NCI-H1092 treated with DMSO at 0.1 percent for 48 hours (cell line): ENCODE results near the gene SEC14L5.
"Not testable (repeated sequence)": the region's sequence is repeated elsewhere in the genome, so short reads cannot be mapped to it uniquely, and the experiment has no call there.

Experiments
- DNase-seq: peaks from one replicate; lab custom pipeline; 2025; lab: John Stamatoyannopoulos, UW

SEC14L5 gene

DNA sequence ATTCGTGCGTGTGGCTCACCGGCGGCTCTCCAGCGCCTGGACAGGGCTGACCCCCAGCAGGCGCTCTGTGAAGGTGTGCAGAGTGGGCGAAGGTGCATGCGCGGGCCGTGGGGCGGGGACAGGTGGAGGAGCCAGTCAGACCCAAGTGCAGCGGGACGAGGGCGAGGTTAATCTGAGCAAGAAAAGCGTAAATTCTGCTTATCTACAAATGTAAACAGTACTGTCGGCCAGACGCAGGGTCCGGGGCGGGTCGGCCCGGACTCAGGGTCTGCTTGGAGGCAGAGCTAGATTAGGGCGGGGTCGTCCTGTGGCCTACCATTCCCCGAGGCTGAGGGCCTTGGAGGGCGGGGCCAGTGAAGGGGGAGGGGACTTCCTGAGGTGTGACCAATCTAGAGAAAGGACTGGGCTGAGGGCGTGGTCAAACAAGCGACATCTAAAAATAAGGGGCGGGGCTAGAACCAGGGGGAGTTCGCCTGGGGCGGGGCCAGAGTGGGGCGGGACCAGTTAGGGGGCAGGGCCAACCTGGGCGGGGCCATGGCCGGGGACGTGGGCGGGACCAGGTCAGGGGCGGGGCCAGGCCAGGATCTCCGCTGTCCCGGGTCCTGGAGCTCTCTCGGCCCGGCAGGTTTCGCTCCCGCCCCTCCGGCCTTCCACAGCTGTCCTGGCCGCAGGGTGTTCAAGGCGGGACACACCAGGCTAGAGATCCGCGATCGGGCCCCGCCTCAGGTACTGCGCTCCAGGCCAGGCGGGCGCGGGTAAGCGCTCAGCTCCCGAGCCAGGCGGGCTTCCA, at the start of gene SEC14L5:
Gene SEC14L5, plus strand, starts transcription at position 611 of the 790 bp plus-strand sequence. CDS start 994 bp downstream, outside the sequence.
- DNase-seq, result peak; percentile 86

DNA sequence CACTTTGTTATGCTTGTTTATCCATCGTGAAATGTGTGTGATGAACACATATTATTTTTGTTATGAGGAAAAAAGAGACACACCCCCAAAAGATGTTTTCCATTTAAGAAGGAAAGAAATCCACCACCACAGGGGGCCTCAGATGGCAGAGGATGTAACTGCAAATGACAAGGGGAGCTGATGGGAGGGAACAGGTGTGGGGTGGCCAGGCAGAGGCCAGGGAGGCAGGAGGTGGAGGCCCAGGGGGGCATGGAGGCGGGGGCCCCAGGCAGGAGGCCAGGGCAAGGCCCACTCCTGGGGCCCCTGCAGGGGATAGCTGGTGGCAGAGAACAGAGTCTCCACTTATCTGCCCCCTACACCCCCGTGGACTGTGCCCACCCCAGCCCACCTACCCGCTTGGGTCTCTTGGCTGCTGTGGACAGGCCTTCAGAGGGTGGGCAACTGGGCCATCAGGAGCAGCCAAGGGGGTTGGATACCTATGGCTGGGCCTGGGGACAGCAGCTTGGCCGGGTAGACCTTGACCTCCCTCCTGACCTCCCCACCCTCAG, 49.2 kb upstream of the SEC14L5 start:
- no peak for DNase-seq

GRCh38 chr16:4909825-4910224, 48.3 kb upstream of the SEC14L5 start:
- DNase-seq, result no peak

DNA sequence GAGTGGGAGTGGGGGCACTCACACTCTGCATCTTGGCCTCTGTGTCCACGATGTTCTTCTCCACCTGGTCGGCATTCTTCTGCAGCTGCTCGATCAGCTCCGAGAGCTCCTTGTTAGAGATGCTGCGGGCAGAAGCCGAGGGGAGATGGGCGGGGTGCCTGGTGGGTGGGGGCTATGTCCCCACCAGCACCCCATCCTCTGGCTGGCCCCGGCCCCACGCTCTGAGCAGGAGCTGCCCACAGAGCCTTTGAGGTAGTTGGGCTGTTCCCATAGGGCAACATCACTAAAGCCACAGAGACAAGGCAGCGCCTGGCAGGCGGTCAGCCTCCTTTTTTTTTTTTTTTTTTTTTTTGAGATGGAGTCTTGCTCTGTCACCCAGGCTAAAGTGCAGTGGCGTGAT, 47.3 kb upstream of the SEC14L5 start:
- no peak for DNase-seq

- no peak for DNase-seq
These were observed 46.2 kb upstream of the SEC14L5 start for GRCh38 chr16:4911970-4912386.

DNA sequence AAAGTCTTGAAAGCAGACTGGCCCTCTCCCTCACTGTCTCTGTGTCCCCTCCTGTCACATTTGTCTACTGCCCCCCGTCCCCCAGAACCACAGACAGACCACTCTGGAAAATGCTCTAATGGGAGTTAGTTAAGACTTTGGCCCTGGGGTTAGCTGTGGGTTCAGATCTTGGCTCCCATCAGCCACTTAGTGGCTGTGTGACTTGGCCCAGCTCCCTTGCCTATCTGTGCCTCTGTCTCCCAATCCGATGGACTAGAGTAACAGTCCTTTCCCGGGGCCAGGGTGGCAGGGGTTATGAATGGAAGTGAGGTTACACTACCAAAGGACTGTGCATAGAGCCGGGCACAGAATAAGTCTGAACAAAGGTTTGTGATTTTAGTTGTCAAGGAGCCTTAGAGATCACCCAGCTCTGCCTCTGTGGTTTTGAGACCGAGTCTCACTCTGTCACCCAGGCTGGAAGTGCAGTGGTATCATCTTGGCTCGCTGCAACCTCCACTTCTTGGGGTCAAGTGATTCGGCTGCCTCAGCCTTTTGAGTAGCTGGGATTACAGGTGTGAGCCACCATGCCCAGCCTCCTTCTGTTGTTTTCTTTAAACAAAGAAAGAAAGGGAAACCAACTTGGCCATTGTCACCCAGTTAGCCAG, 44.9 kb upstream of the SEC14L5 start:
- no peak for DNase-seq

DNA sequence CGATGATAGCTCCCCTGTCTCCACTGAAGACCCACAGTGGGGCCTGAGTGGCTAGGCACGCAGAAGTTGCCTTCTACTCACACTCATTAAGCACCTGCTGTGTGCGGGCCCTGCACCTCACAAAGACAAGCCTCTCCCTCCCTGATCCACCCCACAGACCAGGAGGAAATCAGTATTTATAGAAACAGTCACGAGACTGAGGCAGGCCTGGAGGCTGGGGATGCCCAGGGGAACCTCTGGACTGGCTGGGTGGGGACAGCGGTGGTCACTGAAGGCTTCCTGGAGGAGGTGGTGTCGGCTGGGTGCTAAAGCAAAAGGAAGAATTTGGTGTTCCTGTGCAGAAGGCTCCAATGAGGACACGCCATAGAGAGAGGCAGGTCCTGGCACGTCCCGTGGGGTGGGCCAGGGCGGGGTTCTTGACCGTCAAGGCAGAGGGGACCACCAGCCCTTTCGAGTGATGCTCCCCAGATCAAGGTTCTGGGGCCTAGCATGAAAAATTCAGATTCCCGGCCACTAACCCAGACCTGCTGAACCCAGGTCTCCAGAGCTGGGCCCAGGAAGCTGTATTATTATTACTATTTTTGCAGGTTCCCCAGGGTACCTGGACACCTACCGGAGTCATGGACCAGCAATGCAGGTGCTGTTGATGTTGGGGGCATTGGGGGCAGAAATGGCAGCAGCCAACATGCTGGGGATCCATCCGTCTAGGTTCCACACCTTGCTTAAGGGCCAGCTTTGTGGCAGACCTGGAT, 44.2 kb upstream of the SEC14L5 start:
- no peak for DNase-seq

GRCh38 chr16:4914528-4915225, 43.5 kb upstream of the SEC14L5 start:
- DNase-seq, result no peak

DNA sequence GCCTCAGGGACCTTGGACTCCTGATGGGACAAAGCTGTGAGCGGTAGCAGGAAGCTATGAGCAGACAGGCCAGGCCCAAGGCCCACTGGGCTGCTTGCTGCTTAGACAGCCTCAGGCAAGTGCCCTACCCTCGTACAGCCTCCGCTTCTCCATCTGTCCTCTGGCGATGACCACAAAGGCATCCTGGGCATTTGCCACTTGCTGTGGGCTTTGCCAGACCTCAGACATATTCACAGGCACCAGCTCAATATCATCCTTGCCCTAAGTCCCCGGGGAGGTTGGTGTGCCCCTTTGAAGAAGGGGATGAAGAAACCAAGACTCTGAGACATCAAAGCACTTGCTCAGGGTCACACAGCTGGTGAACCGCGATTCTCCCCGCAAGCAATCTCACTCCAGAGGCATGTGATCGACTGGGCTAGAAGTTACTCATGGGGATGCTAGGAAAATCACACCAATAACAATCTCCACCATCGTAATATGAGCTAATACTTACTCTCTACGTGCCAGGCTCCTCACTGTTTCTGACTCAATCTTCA, 42.8 kb upstream of the SEC14L5 start:
- DNase-seq, result no peak

GRCh38 chr16:4917117-4917516, 41.0 kb upstream of the SEC14L5 start:
- no peak for DNase-seq

DNA sequence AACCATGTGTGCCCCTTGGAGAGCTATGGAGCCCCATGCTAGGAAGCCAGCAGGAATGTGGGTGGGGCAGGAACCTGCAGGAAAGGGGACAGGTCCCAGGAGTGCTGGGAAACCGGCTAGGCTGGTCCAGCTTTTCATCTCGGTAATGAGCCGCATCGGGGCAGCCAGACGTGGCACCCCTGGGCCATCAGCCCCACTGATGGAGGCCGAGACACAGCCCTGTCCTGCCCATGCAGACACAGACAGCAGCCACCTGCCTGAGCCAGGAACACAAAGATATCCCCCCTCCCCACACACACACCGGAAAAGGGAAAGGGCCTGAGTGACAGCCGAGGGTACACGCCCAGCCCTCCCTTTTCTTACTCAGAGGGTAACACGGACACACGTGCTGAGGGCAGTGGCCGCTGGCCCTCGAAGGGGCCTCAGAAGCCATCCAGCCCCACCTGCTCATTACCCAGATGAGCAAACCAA, 39.3 kb upstream of the SEC14L5 start:
- no peak for DNase-seq

- no peak for DNase-seq
These were observed 37.3 kb upstream of the SEC14L5 start for GRCh38 chr16:4920826-4921225.

GRCh38 chr16:4922721-4923342, 35.3 kb upstream of the SEC14L5 start:
- DNase-seq, result no peak

DNA sequence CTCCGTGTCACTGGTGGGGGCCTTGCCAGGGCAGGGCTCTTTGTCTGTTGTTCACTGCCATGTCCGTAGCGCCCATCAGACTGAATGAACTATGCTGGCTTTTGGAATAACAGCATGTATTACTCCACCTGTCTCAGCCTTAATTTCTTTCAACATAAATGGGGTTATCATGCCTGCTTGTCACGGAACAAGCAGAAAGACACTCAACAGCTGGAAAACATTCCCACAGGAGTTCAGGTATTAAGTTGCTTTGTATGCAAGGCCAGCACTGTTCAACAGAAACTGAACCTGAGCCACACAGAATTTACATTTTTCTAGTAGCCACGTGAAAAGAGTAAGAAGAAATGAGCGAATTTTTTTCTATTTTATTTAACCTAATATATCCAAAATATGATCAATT, 34.3 kb upstream of the SEC14L5 start:
- no peak for DNase-seq

DNA sequence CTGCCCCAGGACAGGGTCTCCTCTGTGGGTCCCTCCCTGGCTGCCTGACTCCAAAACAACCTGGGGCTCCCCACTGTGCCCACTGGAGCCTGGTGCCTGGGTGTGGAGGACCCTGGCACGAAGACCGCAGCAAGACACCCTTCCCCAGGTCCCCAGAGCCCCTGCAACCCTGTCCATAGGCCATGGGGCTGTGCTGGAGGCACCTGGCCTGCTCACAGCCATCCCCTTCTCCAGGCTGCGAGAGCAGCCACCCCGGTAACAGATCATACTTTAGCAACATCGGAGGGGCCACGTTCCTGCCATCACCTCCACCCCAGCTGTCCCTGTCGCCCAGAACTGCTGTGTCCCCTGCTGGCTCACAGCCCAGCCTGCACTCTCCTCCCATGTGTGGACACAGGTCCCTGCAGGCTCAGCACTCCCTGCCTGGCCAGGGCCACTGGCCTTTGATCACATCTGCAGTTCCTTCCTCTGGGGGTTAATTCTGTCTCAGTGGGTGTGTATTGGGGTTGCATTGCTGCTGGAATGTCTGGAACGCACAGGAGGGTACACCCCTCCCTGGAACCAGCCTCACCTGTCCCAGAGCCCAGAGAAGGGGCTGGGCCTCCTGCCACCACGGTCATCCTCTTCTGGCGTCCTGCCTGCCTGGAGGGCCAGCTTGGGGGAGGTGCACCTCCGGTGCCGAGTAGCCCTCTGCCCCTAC, 33.4 kb upstream of the SEC14L5 start:
- no peak for DNase-seq

- DNase-seq, result no peak
These were observed 32.9 kb upstream of the SEC14L5 start for GRCh38 chr16:4925293-4925607.

GRCh38 chr16:4925791-4926190, 32.3 kb upstream of the SEC14L5 start:
- DNase-seq, result no peak

- DNase-seq, result no peak
These were observed 31.2 kb upstream of the SEC14L5 start for GRCh38 chr16:4926928-4927327.

DNA sequence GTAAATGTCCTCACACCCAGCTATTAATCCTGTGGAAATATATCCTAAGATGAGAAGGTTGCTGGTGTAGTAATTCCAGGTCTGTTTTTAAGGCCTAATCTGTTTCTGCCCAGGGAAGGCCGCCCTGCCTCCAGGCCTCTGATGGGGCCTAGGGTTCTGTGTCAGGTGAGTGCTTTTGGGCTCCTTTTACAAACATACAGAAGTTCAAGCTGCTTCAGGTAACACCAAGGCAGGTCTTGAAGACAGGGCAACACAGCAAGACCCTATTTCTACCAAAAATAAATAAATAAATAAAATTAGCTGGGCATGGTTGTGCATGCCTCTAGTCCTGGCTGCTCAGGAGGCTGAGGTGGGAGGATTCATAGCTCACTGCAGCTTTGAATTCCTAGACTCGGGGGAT, 30.5 kb upstream of the SEC14L5 start:
- no peak for DNase-seq

DNA sequence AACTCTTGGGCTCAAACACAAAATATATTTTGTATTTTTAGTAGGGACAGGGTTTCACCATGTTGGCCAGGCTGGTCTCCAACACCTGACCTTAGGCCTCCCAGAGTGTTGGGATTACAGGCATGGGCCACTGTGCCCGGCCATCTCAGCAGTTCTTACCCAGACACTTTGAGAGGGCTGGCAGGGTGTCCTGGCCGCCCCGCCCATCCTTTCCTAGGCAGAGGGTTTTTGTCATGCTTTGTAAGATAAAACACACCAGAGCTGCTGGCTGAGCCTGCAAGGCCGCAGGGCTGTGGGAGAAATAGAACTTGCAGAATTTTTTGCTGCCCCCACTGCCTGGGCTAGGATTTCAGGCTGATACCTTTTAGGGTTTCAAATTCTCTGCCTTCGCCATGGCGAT, 29.9 kb upstream of the SEC14L5 start:
- no peak for DNase-seq

DNA sequence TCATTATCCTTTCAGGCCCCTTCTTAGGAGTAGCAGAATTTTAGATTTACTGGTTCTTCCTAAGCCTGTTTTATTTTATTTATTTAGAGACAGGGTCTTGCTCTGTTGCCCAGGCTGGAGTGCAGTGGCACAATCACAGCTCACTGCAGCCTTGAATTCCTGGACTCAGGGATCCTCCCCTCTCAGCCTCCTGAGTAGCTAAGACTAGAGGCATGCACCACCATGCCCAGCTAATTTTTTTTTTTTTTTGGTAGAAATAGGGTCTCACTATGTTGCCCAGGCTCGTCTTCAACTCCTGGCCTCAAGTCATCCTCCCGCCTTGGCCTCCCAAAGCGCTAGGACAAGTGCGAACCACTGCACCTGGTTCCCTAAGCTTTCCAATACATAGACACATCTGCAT, 28.5 kb upstream of the SEC14L5 start:
- DNase-seq, result not testable (repeated sequence)
